Measurements from ENCODE around the gene NTNG1.

Gene NTNG1

GRCh38 chr1:107459204-107459904 lies 318.5 kb downstream of the NTNG1 start:
- DNase-seq (ENCODE audit: low read depth): no peak

GRCh38 chr1:107460035-107460434 lies 319.2 kb downstream of the NTNG1 start:
- DNase-seq (ENCODE audit: low read depth): no peak

DNA sequence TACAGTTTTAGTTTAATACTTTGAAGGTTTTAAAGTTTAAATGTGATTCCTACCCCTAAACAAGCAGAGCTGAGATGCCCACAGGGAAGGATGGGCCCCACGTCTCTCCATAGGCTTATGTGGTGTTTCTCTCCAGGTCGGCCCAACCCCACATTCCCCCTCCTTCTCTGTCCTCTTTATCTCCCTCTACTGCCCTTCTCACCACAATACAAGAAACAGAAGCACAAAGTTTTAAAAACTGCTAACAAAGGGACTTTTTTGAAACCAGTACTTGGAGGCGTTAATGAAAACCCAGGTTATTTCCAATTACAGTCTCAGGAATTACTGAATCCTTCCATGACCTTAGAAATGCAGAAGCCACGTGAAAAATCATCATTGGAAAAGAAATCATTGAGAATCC lies 324.0 kb downstream of the NTNG1 start:
- no peak for DNase-seq (ENCODE audit: low read depth)

DNA sequence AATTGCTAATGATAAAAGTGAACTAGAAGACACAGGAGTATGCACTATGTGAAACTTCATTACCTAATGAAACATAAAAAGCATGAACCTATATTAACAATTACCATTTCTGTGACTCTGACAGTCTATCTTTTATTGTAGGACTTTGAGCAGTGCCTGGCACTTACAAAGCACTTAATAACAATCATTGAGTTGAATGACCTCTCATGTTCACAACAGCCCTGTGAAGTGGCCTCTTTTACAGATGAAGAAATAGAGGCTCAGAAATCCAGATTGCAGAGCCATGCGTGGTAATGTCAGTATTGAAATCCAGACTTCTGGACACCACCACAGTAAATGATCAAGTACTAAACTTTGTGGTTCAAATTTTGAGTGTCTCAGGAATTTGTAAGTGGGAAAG lies 326.4 kb downstream of the NTNG1 start:
- DNase-seq (ENCODE audit: low read depth): no peak

- DNase-seq (ENCODE audit: low read depth): no peak
Measured at GRCh38 chr1:107467811-107468210, 327.0 kb downstream of the NTNG1 start.

DNA sequence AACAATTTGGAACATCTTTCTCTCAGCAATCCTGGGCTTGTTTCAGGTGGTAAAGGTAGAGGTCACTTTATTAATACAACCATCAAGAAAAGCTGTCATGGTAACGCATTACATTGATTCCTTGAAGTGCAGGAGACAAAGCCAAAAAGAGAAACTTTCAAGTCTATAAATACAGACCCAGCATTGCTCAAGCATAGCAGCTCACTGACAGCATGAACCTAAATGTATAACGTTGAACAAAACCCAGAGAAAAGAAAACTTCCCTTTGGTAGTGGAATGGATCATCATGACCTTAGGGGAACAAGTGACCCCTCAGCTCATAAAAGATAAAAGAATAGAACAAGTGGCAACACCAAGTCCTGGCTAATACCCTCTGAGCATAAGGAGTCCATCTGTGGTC lies 332.2 kb downstream of the NTNG1 start:
- DNase-seq (ENCODE audit: low read depth): no peak

GRCh38 chr1:107474877-107475612 lies 334.2 kb downstream of the NTNG1 start:
- peak; percentile 19 for DNase-seq (ENCODE audit: low read depth)

DNA sequence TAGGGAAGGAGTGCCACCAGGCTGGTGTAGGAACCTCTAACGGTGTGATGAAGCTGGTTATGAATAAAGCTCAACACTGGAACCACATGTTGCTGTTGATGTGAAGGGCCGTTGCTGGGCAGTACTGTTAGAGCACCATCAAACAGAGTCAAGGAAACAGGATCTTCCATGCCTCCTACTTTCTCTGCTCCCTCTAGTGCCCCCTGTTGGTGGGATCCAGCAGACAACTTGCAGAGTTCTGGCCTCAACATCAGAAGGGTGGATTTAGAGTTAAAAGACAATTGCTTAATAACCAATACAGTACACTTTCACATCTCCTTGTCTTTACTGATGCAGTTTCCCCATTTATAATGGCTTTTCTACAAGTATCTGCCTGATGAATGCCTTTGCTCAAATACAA lies 336.4 kb downstream of the NTNG1 start:
- DNase-seq (ENCODE audit: low read depth): no peak

GRCh38 chr1:107479865-107480350 lies 339.1 kb downstream of the NTNG1 start:
- DNase-seq (ENCODE audit: low read depth): no peak

DNA sequence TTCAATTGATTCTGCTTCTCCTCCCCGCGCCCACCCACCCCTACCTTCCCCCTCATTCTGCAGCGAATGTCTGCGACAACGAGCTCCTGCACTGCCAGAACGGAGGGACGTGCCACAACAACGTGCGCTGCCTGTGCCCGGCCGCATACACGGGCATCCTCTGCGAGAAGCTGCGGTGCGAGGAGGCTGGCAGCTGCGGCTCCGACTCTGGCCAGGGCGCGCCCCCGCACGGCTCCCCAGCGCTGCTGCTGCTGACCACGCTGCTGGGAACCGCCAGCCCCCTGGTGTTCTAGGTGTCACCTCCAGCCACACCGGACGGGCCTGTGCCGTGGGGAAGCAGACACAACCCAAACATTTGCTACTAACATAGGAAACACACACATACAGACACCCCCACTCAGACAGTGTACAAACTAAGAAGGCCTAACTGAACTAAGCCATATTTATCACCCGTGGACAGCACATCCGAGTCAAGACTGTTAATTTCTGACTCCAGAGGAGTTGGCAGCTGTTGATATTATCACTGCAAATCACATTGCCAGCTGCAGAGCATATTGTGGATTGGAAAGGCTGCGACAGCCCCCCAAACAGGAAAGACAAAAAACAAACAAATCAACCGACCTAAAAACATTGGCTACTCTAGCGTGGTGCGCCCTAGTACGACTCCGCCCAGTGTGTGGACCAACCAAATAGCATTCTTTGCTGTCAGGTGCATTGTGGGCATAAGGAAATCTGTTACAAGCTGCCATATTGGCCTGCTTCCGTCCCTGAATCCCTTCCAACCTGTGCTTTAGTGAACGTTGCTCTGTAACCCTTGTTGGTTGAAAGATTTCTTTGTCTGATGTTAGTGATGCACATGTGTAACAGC lies 339.9 kb downstream of the NTNG1 start:
- DNase-seq (ENCODE audit: low read depth): no peak

DNA sequence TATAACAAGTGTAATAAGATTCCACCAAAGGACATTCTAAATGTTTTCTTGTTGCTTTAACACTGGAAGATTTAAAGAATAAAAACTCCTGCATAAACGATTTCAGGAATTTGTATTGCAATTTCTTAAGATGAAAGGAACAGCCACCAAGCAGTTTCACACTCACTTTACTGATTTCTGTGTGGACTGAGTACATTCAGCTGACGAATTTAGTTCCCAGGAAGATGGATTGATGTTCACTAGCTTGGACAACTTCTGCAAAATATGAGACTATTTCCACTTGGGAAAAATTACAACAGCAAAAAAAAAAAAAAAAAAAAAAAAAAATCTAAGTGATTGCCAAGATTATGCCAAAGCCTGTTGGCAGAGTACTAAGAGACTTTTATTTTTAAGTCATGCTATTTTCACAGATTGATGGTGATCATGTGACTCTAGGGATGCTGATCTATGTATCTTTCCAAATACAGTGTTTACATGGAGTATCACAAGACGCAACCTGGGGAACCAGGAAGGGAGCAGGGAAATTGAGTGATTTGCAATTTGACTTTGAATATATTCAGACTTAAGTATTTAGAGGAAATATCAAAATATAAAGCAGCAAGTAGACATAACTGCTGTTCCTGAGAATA lies 341.0 kb downstream of the NTNG1 start:
- DNase-seq (ENCODE audit: low read depth): no peak

GRCh38 chr1:107483949-107484348 lies 343.1 kb downstream of the NTNG1 start:
- DNase-seq (ENCODE audit: low read depth): no peak

DNA sequence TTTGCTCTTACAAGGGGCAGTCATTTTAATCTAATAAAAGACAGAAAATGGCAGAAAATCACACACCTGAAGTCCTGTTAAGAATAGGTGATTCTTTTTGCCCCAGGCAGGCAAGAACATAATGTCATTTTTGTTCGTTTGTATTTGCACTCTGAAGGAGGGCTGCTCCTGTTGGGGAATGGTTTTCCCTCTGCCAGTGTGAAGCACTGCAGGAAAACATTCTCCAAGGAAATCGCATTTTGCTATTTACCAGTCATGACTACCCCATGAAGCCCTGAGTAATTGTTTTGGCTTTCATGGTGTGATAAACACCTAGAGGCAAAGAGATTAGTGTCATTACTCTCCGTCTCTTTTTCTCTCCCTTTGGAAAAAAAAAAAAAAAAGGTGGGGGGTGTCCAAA lies 345.5 kb downstream of the NTNG1 start:
- DNase-seq (ENCODE audit: low read depth): no peak

GRCh38 chr1:107487506-107487905 lies 346.7 kb downstream of the NTNG1 start:
- DNase-seq (ENCODE audit: low read depth): no peak

- no peak for DNase-seq (ENCODE audit: low read depth)
Measured at GRCh38 chr1:107491582-107491981, 350.7 kb downstream of the NTNG1 start.

DNA sequence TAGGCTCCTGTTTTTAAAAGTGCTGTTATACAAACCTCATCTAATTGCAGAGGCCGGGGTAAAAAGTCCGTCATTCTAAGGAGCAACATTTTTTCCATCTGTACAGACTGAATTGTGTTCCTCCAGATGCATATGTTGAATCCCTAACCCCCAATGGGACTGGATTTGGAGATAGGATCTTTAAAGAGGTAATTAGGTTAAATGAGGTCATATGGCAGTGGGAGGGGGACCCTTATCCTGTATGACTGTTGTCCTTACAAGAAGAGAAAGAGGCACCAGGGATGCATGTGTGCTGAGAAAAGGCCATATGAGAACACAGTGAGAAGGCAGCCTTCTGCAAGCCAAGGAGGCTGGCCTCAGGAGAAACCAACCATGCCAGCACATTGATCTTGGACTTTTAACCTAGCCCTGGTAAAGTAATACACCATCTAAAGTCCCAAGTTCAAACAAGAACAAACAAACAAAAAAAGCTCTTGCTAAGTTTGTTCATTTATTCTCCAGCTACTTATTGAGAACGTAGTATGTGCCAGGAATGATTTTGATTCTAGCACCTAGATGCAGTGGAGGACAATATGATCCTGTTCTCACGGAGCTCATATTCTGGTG lies 352.4 kb downstream of the NTNG1 start:
- no peak for DNase-seq (ENCODE audit: low read depth)

GRCh38 chr1:107494061-107494460 lies 353.2 kb downstream of the NTNG1 start:
- DNase-seq (ENCODE audit: low read depth): no peak

DNA sequence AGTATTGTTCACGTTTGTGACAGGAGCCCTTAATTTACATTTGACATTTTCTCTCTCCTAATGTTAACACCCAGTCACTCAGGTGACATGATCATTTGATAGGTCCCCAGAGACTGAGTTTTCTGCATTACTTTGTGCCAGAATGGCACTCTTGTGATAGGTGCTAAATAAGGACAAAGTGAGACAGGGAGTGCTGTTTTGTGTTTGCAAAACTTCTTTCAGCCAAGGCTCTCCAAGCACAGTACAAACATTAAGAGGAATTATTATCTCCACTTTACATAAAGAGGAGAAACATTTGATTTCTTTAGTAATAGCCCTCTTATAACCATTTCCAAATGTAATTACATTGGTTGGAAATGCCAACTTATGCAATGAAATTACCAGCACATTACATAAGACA lies 355.2 kb downstream of the NTNG1 start:
- DNase-seq (ENCODE audit: low read depth): no peak

DNA sequence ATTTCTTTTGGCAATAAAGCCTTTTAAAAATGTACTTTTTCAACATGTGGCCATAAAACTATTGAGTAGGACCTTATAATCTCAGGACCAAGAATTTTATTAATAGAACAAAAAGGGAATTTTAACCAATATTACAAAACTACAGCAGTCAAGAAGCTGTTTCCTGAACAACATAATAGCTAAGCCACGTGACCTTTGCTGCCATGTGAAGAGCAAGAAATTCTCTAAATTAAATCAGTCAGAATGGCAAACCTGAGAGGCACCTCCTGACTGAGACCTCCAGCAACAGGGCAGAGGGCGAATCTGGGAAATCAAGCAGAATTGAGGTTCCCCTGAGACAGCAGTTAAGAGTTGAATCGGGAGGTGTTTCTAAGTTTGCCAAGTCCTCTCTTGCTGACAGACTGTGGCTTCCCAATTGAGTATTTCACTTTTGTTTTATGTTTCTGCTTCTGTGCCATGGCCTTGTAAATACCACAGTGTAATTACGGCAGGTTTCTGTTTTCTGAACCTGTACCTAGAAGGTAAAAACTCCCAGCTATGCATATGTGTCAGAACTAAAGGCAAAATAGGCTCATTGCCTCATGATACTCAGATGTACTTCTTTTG lies 358.4 kb downstream of the NTNG1 start:
- DNase-seq (ENCODE audit: low read depth): no peak

GRCh38 chr1:107501081-107501605 lies 360.3 kb downstream of the NTNG1 start:
- no peak for DNase-seq (ENCODE audit: low read depth)

- DNase-seq (ENCODE audit: low read depth): no peak
Measured at GRCh38 chr1:107510347-107510746, 369.5 kb downstream of the NTNG1 start.
